IPS-NIHi11 (cell line): Measurements from ENCODE around the gene PLEKHG5.
A peak's percentile ranks its signal among the peaks of the same experiment; 100 is the strongest.
"Not testable (repeated sequence)": the region's sequence is repeated elsewhere in the genome, so short reads cannot be mapped to it uniquely, and the experiment has no call there.

ENCODE experiments used
- DNase-seq: peaks from one replicate; pipeline ENCODE4 v3.0.0; 2012; ENCODE audit warnings: mixed read lengths, low spot score

Gene PLEKHG5

DNA sequence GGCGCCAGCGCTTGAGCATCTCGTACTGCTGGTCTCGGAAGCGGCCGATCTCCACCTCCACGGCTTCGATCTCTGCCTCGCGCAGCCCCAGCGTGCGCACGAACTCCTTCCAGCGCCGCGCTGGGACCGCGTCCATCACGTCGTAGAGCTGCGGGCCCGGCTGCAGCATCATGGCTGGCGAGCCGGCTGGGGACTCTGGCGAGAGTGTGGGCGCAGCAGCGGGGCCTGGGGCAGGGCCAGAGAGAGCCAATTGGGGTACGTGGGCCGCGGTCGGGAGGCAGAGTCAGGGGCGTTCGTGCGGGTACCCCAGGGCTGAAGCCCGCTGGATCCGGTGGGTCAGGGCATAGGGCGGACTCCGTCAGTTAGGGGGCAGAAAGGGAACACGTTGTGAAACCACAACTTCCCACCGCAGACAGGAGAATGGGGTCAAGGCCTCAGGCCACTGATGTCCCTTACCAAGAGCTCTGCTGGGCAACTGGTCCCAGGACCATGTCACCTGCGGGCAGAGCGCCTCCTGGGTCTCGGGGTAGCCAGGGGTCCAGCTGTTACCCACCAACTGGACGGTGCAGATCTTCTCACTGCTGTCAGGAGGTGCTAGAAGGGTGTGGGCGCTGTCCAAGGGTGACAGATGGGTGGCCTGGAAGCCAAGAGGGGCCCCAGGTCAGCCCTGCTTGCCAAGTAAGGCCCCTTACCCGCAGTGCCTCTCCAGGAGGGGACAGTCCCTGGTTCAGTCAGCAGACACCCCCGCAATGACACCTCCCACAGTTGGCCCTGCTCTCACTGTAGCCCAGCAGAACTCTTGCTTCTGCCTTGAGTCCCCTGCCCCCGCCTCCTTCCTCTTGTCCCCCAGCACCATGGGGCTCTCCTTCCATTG lies 29.7 kb downstream of the PLEKHG5 start:
- DNase-seq = no peak

DNA sequence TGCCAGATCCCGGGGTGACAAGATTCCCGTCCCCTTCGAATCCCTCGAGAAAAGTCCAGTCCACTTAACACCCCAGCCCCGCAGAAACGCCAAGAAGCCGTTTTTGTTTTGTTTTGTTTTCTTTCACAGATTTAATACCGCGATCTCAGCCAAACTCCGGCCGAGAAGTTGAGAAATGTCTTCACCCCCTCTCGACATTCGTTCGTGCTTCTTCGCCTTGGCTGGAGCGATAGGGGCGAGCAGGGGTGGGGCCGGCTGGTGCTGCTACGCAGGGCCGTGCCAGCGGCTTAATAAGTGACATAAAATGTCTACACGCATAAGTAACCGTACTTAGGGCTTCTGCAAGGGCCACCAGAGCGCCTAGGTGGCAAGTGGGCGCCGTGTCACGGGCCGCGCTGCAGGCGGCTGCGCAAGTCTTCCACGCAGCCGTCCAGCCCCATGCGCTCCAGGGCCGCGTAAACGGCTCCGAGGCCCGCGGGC lies 30.4 kb downstream of the PLEKHG5 start:
- no peak for DNase-seq

DNA sequence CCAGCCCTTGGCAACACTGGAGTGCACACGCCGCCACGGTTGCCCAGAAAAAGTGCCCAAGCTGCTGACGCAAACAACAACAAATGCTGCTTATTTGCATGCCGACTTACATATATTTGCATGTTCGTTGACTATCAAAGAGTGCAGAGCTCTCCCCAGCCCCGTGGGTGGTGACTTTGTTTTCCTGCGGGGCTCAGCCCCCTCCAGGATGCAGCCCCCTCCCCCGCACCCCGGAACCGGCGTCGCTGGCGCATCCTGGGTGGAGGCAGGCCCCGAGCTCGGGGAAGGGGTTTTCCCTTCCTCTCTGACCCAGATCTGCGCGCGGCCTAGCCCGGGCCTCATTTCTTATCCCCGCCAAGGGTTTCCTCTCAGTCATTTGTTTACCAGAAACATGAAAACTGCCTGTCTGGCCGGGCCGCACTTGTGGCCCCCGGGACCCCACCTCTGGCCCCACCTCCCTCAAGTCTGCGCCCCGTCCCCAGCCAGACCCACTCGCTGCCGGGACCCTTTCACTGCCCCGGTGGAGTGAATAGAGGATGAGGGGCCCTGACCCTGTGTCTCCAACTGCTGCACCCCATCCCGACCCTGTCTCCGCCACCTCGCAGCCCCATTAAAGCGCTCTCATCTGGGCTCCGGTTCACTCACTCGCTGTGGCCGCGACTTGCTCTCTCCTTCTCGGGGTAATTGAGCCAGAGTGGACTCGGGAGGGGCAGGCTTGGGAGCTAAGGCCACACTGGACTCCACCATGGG lies 31.0 kb downstream of the PLEKHG5 start:
- peak; percentile 52 for DNase-seq

DNA sequence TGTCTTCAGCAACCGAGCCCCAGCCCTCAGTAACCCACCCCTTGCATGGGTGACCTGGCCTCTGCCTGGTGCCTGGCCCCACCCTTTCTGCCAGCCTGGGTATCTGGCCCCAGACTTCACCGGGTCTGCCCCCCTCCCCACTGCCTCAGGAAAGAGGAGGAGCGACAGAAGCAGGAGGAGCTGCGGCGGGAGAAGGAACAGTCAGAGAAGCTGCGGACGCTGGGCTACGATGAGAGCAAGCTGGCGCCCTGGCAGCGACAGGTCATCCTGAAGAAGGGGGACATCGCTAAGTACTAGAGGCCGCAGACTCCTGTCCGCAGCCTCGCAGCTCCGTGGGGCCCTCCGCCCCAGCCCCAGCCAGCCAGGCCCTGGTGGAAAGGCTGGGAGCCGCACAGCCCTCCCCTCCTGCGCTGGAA lies 31.6 kb downstream of the PLEKHG5 start:
- DNase-seq = peak; percentile 50

DNA sequence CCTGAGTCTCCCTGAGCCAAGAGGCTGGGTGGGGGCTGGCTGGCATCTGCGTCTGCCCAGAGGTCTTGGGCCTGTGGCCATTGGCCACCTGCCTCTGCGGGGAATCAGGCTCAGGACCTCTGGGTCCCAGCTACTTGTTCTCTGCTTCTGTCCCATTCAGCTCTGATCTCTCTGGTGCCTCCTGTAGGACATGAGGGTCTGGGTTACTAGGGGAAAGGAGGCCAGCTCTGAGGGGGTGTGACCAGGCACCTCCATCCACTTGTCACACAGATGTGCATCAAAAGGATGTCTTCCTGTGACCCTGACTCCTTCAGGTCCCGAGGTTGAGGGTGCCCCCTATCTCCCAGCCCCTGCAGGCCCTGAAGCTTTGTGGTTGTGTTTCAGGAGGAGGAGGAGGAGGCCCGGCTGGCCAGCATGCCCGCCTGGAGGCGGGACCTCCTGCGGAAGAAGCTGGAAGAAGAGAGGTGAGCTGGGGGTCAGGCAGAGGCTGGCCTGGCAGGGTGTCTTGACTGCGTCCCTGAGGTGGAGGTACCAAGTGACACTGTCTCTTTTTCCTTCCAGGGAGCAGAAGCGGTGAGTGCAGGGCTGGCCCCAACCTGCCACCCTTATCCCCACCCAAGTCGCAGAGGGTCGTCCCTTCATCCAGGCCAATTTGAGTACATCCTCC lies 34.5 kb downstream of the PLEKHG5 start:
- DNase-seq = no peak

DNA sequence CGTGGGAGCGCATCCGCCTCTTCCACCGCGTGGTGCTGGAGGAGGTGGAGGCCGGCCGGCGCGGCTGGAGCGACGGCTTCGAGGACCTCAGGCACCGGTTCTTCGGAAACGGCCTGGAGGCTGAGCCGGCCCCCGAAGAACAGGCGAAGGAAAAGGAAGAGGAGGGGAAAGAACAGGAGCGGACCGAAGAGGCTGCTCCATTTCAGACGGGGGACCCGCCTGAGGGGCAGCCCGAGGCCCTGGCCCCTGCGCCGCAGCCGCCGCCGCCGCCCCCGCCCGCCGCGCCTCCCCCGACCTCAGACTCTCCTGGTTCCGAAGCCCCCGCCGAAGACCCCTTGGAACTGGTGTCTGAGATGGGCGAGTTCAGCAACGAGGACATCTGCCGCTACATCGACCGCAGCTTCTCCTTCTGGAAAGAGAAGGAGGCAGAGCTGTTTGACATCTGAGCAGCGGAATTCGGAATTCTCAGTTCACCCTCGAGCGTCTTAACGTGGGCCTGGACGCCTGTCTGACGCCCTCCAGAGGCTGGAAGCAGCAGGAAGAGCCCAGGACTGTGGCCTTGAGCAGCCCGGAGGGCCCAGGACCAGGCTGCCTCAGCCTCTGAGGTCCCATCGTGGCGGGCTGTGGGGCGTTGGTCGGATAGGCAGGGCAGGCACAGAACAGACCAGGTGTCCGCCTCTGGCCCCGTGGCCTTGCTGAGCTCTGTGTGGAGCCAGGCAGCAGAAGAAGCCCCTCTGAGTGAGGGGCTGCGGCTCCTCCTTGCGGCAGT lies 35.5 kb downstream of the PLEKHG5 start:
- not testable (repeated sequence) for DNase-seq

DNA sequence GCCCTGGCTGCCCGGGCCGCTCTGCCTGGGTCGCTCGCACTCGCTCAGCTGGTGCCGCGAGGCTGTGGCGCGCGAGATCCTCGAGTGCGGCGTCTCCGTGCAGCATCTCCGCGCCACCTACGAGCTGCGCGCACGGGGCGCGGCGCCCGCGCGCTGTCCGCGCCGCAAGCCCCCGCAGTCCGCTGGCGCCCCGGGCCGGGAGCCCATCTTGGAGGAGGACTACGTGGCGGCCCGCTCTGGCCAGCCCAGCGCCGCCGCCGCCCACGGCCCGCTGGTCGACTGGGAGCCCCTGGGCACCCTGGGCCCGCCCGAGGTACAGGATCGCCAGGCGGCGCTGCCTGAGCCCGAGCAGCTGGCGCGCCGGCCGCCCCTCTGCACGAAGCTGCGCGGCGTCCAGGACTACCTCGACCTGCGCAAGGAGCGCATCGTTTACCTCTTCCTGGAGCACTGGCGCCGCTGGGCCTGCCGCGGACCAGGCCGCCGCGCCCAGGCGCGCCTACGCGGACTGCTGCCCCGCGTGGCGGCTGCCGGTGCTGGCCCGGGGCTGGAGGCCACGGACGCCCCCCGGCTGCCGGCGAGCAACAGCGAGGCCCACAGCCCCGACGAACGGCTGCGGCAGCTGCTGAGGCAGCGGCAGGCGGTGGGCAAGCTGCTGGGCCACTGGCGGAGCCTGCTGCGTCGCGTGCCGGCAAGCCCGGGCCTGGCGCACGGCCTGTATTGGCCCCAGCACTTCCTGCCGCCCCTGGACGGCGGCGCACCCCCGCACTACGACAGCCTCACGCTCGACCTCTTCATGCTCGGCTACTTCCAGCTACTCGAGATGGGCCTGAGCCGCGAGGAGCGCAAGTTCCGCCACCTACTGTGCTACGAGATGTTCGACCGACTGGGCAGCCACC lies 36.4 kb downstream of the PLEKHG5 start:
- DNase-seq = peak; percentile 72

DNA sequence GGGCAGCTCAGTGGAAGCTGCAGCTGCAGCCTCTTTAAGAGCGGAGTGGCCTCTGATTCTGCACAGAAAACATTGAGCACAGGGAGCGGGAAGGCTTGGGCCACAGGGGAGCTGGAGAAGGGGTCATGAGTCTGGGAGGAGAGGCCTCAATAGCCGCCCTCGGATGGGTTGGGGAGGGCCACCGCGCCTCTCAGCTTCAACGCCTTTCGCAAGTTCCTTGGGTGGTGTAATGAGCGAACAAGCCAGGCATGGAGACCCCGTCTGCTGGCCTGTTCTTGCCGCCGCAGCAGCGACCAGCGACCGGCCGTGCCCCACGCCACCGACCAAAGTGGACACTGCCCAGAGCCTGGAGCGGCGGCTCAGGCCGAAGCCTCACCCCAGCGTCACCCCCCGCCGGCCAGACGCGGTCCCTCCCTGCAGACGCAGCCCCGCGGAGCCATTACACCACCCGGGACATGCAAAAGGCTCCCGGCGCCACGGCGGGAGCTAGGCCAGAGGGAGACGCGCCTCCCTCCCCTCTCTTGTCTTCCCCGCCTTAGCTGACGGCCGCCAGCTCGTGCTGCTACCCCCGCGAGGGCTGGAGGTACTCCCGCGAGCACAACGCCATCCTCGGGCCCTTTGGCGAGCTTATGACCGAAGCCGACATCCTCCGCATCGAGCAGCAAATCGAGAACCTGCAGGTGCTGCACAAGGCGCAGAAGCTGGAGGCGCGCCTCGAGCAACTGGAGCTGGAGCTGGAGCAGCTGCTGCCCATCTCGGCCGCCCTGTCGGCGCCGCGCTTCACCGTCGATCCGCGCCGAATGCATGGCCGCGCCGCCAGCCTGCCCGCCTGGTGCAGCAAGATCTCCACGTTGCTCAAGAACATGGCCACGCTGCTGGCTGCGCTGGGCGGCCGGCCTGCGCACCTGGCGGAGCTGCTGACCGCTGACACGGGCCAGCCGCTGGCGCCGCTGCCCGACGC lies 37.3 kb downstream of the PLEKHG5 start:
- DNase-seq = not testable (repeated sequence)

DNA sequence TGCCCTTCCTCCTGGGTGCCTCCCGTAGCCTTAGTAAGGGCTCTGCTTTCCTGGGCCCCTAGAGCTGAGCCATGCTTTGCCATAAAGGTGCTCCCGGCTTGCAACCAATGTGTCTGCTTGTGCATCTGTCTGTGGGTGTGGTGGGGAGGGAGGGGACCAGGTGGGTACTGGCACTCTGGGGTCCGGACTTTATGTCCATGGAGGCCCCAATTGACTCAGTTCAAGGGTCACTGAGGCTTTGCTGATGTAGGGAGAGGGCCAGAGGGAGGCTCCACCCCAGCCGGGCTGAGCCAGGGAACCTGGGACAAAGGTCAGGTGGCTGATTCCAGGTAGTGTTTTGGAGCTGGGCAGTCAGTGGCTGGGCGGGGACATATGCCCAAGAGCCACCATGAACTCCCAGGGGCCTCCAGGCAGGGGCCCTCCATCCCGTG lies 40.5 kb downstream of the PLEKHG5 start:
- DNase-seq = no peak

DNA sequence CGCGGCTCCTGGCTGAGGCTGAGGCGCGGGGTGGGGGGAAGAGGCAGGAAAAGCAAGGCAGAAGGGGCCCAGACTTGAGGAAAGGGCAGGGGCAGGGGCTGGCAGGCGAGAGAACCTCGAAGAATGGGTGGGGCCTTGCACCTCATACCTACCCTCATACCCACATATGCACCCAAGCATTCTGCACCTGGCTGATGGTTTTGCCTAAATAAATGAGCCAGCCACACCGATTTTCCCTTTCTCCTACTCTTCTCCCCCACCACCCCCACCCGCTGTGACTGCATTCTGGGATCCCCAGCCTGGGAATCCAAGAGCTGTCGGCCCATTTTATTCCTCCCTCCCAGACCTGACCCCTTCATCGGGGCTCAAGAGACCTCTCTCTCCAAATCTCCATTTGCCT lies 41.0 kb downstream of the PLEKHG5 start:
- not testable (repeated sequence) for DNase-seq

DNA sequence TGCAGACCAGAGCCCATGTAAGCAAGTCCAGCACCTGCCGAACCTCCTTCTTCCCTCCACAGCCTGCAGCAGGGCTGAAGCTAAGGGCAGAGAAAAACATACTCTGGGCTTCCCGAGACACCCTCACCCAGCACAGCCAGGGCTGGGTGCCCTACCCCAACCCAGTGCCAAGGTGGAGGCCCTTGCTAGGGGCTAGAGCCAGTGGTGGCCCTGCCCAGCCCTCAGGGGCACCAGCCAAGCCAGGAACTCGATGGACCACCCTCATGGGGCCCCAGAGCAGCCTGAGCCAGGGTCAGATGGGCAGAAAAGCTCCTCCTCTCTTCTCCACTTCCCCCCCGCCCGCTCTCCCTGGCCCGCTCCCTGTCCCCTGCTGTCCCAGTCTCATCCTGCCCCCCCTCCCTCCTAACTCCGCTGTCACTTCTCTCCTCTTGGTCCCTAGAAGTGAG lies 41.4 kb downstream of the PLEKHG5 start:
- no peak for DNase-seq

DNA sequence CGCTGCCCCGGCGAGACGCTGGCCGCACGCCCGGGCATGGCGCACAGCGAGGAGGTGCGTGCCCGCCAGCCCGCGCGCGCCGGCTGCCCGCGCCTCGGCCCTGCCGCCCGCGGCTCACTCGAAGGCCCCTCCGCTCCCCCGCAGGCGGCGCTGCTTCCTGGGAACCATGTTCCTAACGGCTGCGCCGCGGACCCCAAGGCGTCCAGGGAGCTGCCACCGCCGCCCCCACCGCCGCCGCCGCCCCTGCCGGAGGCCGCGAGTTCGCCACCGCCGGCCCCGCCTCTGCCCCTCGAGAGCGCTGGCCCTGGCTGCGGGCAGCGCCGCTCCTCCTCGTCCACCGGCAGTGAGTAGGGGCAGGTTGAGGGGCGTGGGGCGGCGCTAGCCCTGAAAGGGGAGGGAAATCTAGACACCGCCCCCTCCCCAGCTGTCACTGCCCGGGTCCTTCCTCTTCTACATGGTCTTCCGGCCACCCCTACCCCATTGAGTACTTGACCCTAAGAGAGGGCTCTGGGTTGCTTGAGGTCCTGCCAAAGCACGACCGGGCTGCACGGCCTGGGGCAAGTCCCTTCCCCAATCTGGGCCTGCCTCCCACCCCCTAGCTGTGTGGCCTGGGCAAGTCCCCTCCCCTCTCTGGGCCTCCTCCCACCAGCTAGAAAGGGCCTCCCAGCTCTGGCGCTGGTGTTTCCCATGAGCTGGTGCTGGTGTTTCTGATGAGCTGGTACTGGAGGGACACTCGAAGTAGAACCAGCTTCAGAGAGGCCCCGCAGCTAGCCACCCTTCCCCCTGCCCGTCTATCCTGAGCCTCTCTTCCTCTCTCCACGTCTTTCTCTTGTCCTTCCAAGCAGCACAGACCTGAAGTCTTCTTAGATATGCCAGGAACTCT lies 42.5 kb downstream of the PLEKHG5 start:
- no peak for DNase-seq

DNA sequence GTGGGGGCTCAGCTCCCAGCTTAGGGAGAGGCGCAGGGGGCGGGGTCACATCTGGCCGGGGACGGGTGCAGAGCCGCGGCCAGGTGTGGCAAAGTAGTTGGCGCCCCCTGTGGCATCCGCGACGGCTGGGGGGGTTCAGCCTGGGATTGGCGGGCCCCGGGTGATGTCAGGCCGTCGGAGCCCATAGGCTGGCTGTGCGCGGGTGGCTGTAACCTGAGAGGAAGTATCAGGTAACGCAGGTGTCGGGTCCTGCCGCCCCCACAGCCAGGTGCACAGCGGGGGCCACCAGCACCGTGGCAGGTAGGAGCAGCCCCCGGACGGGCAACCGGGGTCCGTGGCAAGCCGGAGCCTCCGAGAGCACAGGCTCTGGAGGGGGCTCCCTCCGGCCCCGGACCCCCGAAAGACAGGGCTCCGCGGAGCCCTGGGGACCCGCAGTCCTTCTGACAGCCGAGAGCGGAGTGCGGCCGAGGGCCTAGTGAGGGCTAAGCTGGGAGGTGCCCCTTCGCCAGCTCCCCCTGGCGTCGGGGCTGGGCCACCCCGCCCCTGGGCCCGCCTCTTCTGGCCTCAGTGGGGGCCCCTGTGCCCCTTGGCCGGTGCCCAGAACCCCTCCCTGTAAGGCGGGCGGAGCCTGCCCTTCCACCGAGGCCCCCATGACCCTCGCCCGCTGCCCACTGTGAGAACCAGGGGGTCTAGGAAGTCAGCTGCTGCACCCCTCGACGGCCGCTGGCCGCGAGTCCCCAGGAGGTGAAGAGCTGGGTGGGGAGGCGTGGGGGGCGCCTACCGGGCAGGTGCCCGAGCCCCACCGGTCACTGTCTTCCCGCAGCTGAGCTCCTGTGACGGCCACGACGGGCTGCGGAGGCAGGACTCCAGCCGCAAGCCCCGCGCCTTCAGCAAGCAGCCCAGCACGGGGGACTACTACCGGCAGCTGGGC lies 43.4 kb downstream of the PLEKHG5 start:
- peak; percentile 78 for DNase-seq

DNA sequence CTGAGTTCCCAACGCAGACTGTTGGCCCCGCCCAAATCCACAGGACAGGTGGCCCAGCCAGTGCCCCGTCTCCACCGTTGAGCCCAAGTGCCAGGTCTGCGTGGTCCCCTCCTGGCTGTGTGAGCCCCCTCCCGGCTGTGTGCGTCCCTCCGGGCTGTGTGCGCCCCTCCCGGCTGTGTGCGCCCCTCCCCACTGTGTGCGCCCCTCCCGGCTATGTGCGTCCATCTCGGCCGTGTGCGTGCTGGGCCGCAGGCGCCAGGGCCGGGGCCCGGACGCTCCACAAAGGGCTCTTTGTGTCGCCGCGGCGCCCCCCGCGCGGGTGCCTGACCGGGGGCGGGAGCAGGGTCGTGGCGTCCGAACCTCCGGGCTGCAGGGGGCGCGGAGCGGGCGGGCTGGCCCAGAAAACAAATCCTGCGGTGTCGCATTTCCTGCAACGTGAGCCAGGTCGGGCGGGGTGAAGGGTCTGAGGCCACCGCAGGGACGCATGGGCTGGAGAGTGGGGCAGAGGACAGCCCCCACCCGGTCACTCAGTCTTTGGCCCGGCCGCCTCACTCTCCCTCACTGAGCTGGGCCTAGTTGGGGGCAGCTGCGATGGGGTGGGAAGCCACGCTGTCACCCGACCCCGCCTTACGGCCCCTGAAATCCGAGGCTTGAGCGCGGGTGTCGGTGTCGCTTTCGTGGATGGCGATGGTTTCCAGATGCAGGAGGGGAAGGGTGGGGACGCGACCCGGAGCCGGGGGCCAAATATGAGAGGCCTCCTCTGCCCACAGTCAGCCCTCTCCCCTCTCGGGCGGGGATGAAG lies 44.2 kb downstream of the PLEKHG5 start:
- peak; percentile 70 for DNase-seq

DNA sequence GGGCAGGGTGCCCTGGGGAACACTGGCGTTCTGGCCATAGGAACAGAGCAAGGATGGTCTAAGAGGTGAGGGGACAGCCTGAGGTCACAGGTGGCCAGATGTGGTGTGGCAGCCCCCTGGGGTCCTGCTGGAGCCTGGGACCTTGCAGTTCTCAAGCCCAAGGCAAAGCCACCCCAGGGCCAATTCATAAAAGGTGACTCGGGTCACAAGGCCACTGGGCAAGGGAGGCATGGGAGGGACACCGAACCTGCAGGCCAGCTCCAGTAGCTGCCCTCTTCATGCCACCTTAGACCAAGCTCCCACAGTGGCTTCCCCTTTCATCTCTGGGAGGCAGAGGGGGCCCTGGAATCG lies 44.8 kb downstream of the PLEKHG5 start:
- DNase-seq = no peak

DNA sequence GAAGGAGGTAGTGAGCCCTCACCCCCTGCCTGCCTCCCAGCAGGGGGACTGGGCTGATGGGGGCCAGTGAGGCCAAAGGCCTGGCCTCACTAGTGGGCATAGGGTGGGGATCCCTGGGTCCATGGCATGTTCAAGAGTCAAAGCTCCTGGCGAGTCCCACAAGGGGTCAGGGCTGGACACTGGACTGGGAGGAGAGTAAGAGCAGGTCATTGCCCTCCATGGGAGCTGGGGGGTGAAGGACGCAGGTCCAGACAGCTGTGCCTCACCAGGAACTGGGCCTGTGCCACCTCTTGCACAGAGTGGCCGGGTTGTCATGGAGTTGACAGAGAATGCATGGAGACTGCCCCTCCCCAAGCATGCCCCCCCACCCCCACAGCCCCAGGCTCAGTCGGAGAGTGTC lies 45.5 kb downstream of the PLEKHG5 start:
- DNase-seq = not testable (repeated sequence)
